OCI-LY7 (cell line): ENCODE data around the gene MCCD1. TPM values are rescaled to one million over a fixed set of nuclear protein-coding genes. Genes with fewer than 3 reads are reported as not detected.

Experiments
- BruUV-seq: library from RNA; stranded (reverse); fragments of 400-500 nt; replicated peaks from 2 replicates; lab custom pipeline; 2021; lab: Mats Ljungman, UMichigan
- CTCF ChIA-PET: fragments of 300-600 bp; sonication (Branson Sonifier 250); formaldehyde crosslinking; loops from one replicate; lab custom pipeline; 2022; ENCODE audit warnings: antibody characterized with exemption; ENCODE audit not compliant: unreplicated experiment; lab: Charles Lee
- POLR2A ChIA-PET: fragments of 300-600 bp; sonication (Branson Sonifier 250); formaldehyde crosslinking; loops from one replicate; lab custom pipeline; 2022; ENCODE audit warnings: antibody characterized with exemption; lab: Charles Lee
- DNase-seq: peaks from one replicate; pipeline ENCODE4 v3.0.0-alpha.2; 2015; ENCODE audit warnings: low spot score
- H2AFZ ChIP-seq: fragments of 200-600 bp; sonication (generic), shearing (Covaris generic); 2 replicates; pipeline ENCODE4 v1.6.1; 2014; ENCODE audit warnings: mild to moderate bottlenecking, antibody characterized with exemption, low read length, moderate library complexity
- H3K27ac ChIP-seq: fragments of 200-600 bp; sonication (generic); 2 replicates; pipeline ENCODE4 v1.5.1; 2014; ENCODE audit warnings: mixed run types, low read depth, mild to moderate bottlenecking, moderate library complexity, low read length, inconsistent platforms; ENCODE audit not compliant: poor library complexity, severe bottlenecking
- H3K36me3 ChIP-seq: fragments of 200-600 bp; sonication (generic); 2 replicates; pipeline ENCODE4 v1.6.1; 2014; ENCODE audit warnings: mild to moderate bottlenecking, antibody characterized with exemption, low read length, moderate library complexity, mixed read lengths; ENCODE audit not compliant: insufficient read depth
- H3K4me1 ChIP-seq: fragments of 200-600 bp; sonication (generic); 2 replicates; pipeline ENCODE4 v1.5.1; 2014; ENCODE audit warnings: mild to moderate bottlenecking, low read length; ENCODE audit not compliant: insufficient read depth, poor library complexity, severe bottlenecking
- H3K4me2 ChIP-seq: fragments of 200-600 bp; sonication (generic); 2 replicates; pipeline ENCODE4 v1.6.1; 2014; ENCODE audit warnings: mild to moderate bottlenecking, low read length
- H3K4me3 ChIP-seq: fragments of 200-600 bp; sonication (generic); 2 replicates; pipeline ENCODE4 v1.5.1; 2014; ENCODE audit warnings: mild to moderate bottlenecking, low read depth, low read length; ENCODE audit not compliant: poor library complexity, severe bottlenecking
- H3K79me2 ChIP-seq: fragments of 200-600 bp; sonication (generic); 2 replicates; pipeline ENCODE4 v1.6.1; 2016; ENCODE audit warnings: low read depth, mild to moderate bottlenecking, low read length, moderate library complexity, mixed read lengths; ENCODE audit not compliant: insufficient read depth
- H3K9me2 ChIP-seq: fragments of 200-600 bp; sonication (generic); 2 replicates; pipeline ENCODE4 v1.6.1; 2016; ENCODE audit warnings: mild to moderate bottlenecking, low read length, mixed read lengths; ENCODE audit not compliant: insufficient read depth
- H3K9me3 ChIP-seq: fragments of 200-600 bp; sonication (generic); 2 replicates; pipeline ENCODE4 v1.6.1; 2014; ENCODE audit warnings: mild to moderate bottlenecking, mixed run types, low read length, mixed read lengths
- H4K20me1 ChIP-seq: fragments of 200-600 bp; sonication (generic); 2 replicates; pipeline ENCODE4 v1.6.1; 2014; ENCODE audit warnings: mild to moderate bottlenecking, antibody characterized with exemption, low read length, moderate library complexity, mixed read lengths; ENCODE audit not compliant: insufficient read depth
- EZH2phosphoT487 ChIP-seq: fragments of 200-600 bp; sonication (generic); IDR thresholded peaks from 2 replicates; pipeline ENCODE4 v1.6.1; 2018; ENCODE audit warnings: low read depth, borderline replicate concordance, mild to moderate bottlenecking, mixed run types, antibody characterized with exemption, low read length, moderate library complexity, mixed read lengths
- intact Hi-C: fragments of 100-400 bp; cut with micrococcal nuclease; formaldehyde crosslinking; loops from one replicate; pipeline ENCODE4 v1.10.0; 2022; ENCODE audit not compliant: unreplicated experiment
- total RNA-seq, 2 experiments: library from RNA; depleted of rRNA in 1 of 2; stranded (reverse); fragments of >200 nt in 1 of 2; shearing (Covaris generic) in 1 of 2; gene quantifications; 2 replicates each; pipeline ENCODE4 v1.2.3, GENCODE V29; 2014 to 2022
- TF ChIP-seq, protein P1 (sequence below): fragments of 200-600 bp; sonication (generic); conservative IDR thresholded peaks from 2 replicates; pipeline ENCODE4 v1.5.1; 2014; ENCODE audit warnings: mild to moderate bottlenecking, antibody characterized with exemption, low read length, moderate library complexity, mixed read lengths

The MCCD1 gene
- total RNA-seq, 2 experiments from 2014 or later: not detected

DNA sequence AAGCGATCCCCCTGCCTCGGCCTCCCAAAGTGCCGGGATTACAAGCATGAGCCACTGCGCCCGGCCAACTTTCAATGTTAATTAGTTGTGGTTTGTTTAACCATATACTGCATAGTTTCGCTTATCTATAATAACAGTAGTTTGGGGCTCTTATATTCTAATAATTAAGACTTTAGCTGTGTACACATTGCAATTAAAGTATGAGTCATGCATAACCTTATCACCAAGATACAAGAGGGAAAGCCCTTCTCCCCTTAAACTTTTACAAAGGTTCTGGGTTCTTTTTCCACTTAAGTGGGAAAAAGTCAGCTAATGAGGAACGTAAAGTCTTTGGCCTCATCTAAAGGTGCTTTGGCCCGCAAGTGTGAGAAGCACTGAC, 3.2 kb upstream of the MCCD1 start:
- no peaks in the 10 kb centered on the region for H4K20me1 ChIP-seq
- peaks cover 24% of the 10 kb centered on the region for H3K36me3 ChIP-seq
- H3K27ac ChIP-seq: no peak overlapping the region
- intact Hi-C loops: no loop called here
- ChIA-PET POLR2A (interaction anchor here (1.2 kb wide), 1 partner anchor 9 kb away, joined by 3 read pairs; no protein-coding TSS in a partner anchor), CTCF (no interaction called here)
- H3K9me2 ChIP-seq: no peaks in the 10 kb centered on the region
- H3K9me3 ChIP-seq: no peaks in the 10 kb centered on the region
- no TSS peak for BruUV-seq
- TF ChIP-seq EZH2phosphoT487: no peak
- TF ChIP-seq, protein P1, sequence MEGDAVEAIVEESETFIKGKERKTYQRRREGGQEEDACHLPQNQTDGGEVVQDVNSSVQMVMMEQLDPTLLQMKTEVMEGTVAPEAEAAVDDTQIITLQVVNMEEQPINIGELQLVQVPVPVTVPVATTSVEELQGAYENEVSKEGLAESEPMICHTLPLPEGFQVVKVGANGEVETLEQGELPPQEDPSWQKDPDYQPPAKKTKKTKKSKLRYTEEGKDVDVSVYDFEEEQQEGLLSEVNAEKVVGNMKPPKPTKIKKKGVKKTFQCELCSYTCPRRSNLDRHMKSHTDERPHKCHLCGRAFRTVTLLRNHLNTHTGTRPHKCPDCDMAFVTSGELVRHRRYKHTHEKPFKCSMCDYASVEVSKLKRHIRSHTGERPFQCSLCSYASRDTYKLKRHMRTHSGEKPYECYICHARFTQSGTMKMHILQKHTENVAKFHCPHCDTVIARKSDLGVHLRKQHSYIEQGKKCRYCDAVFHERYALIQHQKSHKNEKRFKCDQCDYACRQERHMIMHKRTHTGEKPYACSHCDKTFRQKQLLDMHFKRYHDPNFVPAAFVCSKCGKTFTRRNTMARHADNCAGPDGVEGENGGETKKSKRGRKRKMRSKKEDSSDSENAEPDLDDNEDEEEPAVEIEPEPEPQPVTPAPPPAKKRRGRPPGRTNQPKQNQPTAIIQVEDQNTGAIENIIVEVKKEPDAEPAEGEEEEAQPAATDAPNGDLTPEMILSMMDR: no peak
- DNase-seq: no peak
- no peaks in the 10 kb centered on the region for H3K4me1 ChIP-seq
- no peaks in the 10 kb centered on the region for H3K79me2 ChIP-seq
- no peak overlapping the region for H3K4me2 ChIP-seq
- H3K4me3 ChIP-seq: no peak overlapping the region
- H2AFZ ChIP-seq: no peak overlapping the region

DNA sequence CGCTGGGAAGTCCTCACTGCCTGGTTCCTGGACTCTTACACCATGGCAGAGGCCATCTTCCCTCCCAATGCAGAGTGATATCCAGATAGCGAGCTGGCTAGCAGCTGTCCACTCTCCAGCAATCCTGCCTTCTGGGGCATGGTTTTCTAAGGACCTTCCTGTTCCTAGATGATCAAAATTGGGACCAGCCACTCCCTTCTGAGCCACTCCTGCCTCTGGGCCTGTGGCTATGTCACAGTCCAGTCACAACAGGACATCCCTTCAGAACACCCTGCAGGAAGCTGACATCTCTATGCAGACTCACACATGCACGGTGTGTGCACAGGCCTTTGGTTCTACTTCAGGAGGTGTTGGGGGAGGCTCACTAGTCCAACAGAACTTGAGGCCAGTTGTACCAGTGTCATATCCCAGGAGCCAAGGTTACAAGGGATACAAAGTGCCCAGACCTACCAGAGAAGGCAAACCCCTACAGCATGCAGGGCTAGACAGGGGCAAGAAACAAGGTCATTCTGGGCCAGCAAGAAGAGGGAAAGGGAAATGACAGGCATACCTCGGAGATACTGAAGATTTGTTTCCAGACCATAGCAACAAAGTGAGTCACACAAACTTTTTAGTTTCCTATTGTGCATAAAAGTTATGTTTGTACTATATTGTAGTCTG, 2.7 kb upstream of the MCCD1 start:
- DNase-seq: no peak
- no peaks in the 10 kb centered on the region for H3K79me2 ChIP-seq
- no peaks in the 10 kb centered on the region for H4K20me1 ChIP-seq
- POLR2A ChIA-PET: no interaction called here
- no peaks in the 10 kb centered on the region for H3K4me1 ChIP-seq
- H3K4me3 ChIP-seq: no peak overlapping the region
- no peak overlapping the region for H2AFZ ChIP-seq
- H3K9me3 ChIP-seq: no peaks in the 10 kb centered on the region
- H3K27ac ChIP-seq: no peak overlapping the region
- CTCF ChIA-PET: no interaction called here
- H3K9me2 ChIP-seq: no peaks in the 10 kb centered on the region
- peaks cover 29% of the 10 kb centered on the region for H3K36me3 ChIP-seq
- no peak for TF ChIP-seq EZH2phosphoT487
- TF ChIP-seq, protein P1: no peak
- H3K4me2 ChIP-seq: no peak overlapping the region
- BruUV-seq: no TSS peak
- intact Hi-C loops: no loop called here

DNA sequence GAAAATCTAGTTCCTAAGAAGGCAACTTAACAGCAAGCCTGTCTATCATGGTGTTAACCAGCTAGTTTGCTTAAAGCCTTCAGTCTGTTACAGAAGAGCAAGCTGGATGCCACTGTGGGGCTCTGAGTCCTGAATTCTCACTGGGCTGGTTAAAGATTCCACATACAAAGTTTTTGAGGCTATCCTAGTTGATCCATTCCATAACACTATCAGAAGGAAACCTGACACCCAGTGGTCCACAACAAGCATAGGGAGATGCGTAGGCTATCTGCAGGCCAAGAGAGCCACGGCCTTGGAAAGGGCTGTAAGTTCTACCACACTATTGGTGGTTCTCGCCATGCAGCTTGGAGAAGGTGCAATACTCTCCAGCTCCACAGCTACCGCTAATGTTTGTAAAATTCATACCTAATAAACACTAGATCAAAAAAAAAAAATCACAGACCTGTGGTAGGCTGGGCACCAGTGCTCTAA, 420 bp upstream of the MCCD1 start:
- no peak for DNase-seq
- BruUV-seq: no TSS peak
- ChIA-PET CTCF (no interaction called here), POLR2A (interaction anchor here (1.5 kb wide), 1 partner anchor 13 kb away, joined by 4 read pairs; the partner anchor contains the start of gene DDX39B)
- TF ChIP-seq, protein P1: no peak
- Histone ChIP-seq H3K27ac (no peak overlapping the region), H4K20me1 (peaks cover 5% of the 10 kb centered on the region; the same call in 1 of the 2 replicates), H3K79me2 (no peaks in the 10 kb centered on the region), H3K4me3 (no peak overlapping the region), H3K4me2 (no peak overlapping the region), H3K4me1 (no peaks in the 10 kb centered on the region), H3K9me2 (no peaks in the 10 kb centered on the region), H2AFZ (no peak overlapping the region), H3K36me3 (peaks cover 52% of the 10 kb centered on the region), H3K9me3 (no peaks in the 10 kb centered on the region)
- intact Hi-C loops: no loop called here
